H9 (cell line): ENCODE measurements around the gene TNXB. TPM values are rescaled to one million over a fixed set of nuclear protein-coding genes. Genes with fewer than 3 reads are reported as not detected.
"Not testable (repeated sequence)": the region's sequence is repeated elsewhere in the genome, so short reads cannot be mapped to it uniquely, and the experiment has no call there.

ENCODE experiments used
- DNase-seq: peaks from one replicate; pipeline ENCODE4 v3.0.0-alpha.2; 2017
- H2AFZ ChIP-seq: one replicate; pipeline ENCODE4 v1.6.1; 2013; ENCODE audit warnings: mild to moderate bottlenecking, low read length, control low read depth, moderate library complexity
- H2AK5ac ChIP-seq: 2 replicates; pipeline ENCODE4 v1.6.1; 2013; ENCODE audit warnings: low read length, control low read depth, mixed read lengths; ENCODE audit not compliant: insufficient read length
- H2BK120ac ChIP-seq: one replicate; pipeline ENCODE4 v1.6.1; 2013; ENCODE audit warnings: low read depth, mild to moderate bottlenecking, low read length, control low read depth, inconsistent platforms; ENCODE audit not compliant: poor library complexity, severe bottlenecking
- H2BK12ac ChIP-seq: 2 replicates; pipeline ENCODE4 v1.6.1; 2013; ENCODE audit warnings: low read length, control low read depth, mixed read lengths, low read depth; ENCODE audit not compliant: insufficient read length
- H2BK15ac ChIP-seq: 2 replicates; pipeline ENCODE4 v1.6.1; 2013; ENCODE audit warnings: low read depth, low read length, control low read depth
- H2BK20ac ChIP-seq: one replicate; pipeline ENCODE4 v1.6.1; 2013; ENCODE audit warnings: low read depth, mild to moderate bottlenecking, low read length, control low read depth, inconsistent platforms; ENCODE audit not compliant: poor library complexity, severe bottlenecking
- H2BK5ac ChIP-seq: 2 replicates; pipeline ENCODE4 v1.6.1; 2013; ENCODE audit warnings: low read length, control low read depth, mixed read lengths; ENCODE audit not compliant: insufficient read length
- H3K14ac ChIP-seq: 2 replicates; pipeline ENCODE4 v1.6.1; 2013; ENCODE audit warnings: low read length, control low read depth; ENCODE audit not compliant: insufficient read depth
- H3K18ac ChIP-seq: 2 replicates; pipeline ENCODE4 v1.6.1; 2013; ENCODE audit warnings: low read depth, mild to moderate bottlenecking, mixed read lengths, low read length, control low read depth; ENCODE audit not compliant: insufficient read length
- H3K23ac ChIP-seq: 2 replicates; pipeline ENCODE4 v1.6.1; 2013; ENCODE audit warnings: low read length, control low read depth, mixed read lengths, low read depth; ENCODE audit not compliant: insufficient read length
- H3K23me2 ChIP-seq: 2 replicates; pipeline ENCODE4 v1.6.1; 2013; ENCODE audit warnings: low read depth, mild to moderate bottlenecking, mixed read lengths, low read length, control low read depth; ENCODE audit not compliant: insufficient read length, poor library complexity, severe bottlenecking
- H3K27ac ChIP-seq: 2 replicates; pipeline ENCODE4 v1.5.1; 2013; ENCODE audit warnings: low read length, control low read depth, mixed read lengths, low read depth; ENCODE audit not compliant: insufficient read length
- H3K27me3 ChIP-seq: 2 replicates; pipeline ENCODE4 v1.6.1; 2013; ENCODE audit warnings: low read length, control low read depth, inconsistent platforms; ENCODE audit not compliant: insufficient read depth
- H3K4ac ChIP-seq: 2 replicates; pipeline ENCODE4 v1.6.1; 2013; ENCODE audit warnings: low read depth, mild to moderate bottlenecking, control low read depth, inconsistent platforms, low read length, moderate library complexity
- H3K4me1 ChIP-seq: 2 replicates; pipeline ENCODE4 v1.6.1; 2013; ENCODE audit warnings: low read length, control low read depth, inconsistent platforms; ENCODE audit not compliant: insufficient read depth
- H3K4me2 ChIP-seq: 2 replicates; pipeline ENCODE4 v1.6.1; 2013; ENCODE audit warnings: low read length, control low read depth, mixed read lengths; ENCODE audit not compliant: insufficient read length, insufficient read depth
- H3K56ac ChIP-seq: 2 replicates; pipeline ENCODE4 v1.6.1; 2013; ENCODE audit warnings: low read depth, mild to moderate bottlenecking, mixed read lengths, low read length, control low read depth; ENCODE audit not compliant: insufficient read length
- H3K79me1 ChIP-seq: 2 replicates; pipeline ENCODE4 v1.6.1; 2013; ENCODE audit warnings: low read depth, mild to moderate bottlenecking, moderate library complexity, low read length, control low read depth, inconsistent platforms; ENCODE audit not compliant: insufficient read depth, poor library complexity, severe bottlenecking
- H3K79me2 ChIP-seq: 2 replicates; pipeline ENCODE4 v1.6.1; 2013; ENCODE audit warnings: low read length, control low read depth, inconsistent platforms; ENCODE audit not compliant: insufficient read depth
- H3K9ac ChIP-seq: 2 replicates; pipeline ENCODE4 v1.6.1; 2013; ENCODE audit warnings: low read length, control low read depth, mixed read lengths; ENCODE audit not compliant: insufficient read length; ENCODE audit errors: extremely low read depth
- H3K9me3 ChIP-seq: one replicate; pipeline ENCODE4 v1.6.1; 2013; ENCODE audit warnings: low read depth, low read length, inconsistent platforms; ENCODE audit not compliant: control insufficient read depth
- H3T11ph ChIP-seq: one replicate; pipeline ENCODE4 v1.6.1; 2013; ENCODE audit warnings: mild to moderate bottlenecking, low read length, control low read depth, inconsistent platforms
- H4K20me1 ChIP-seq: one replicate; pipeline ENCODE4 v1.6.1; 2013; ENCODE audit not compliant: control insufficient read depth, insufficient read length, insufficient read depth
- H4K5ac ChIP-seq: 2 replicates; pipeline ENCODE4 v1.6.1; 2013; ENCODE audit warnings: low read depth, mild to moderate bottlenecking, mixed read lengths, low read length, control low read depth; ENCODE audit not compliant: insufficient read length
- H4K8ac ChIP-seq: replicated peaks from 2 replicates; pipeline ENCODE4 v1.6.1; 2013; ENCODE audit warnings: low read length, control low read depth, mixed read lengths, low read depth; ENCODE audit not compliant: insufficient read length
- H4K91ac ChIP-seq: 2 replicates; pipeline ENCODE4 v1.6.1; 2013; ENCODE audit warnings: low read depth, mild to moderate bottlenecking, moderate library complexity, mixed read lengths, low read length, control low read depth; ENCODE audit not compliant: insufficient read length
- H3K27ac Mint-ChIP-seq, 3 experiments: 2 replicates in 2 of 3; 3 replicates in 1 of 3; pipeline ENCODE4 v1.8.0; 2020 to 2021; ENCODE audit warnings: mixed read lengths in 3 of 3, mild to moderate bottlenecking in 1 of 3, moderate library complexity in 1 of 3
- H3K27me3 Mint-ChIP-seq: 2 replicates; pipeline ENCODE4 v1.8.0; 2021; ENCODE audit warnings: low read depth, mild to moderate bottlenecking, moderate library complexity, mixed read lengths
- H3K36me3 Mint-ChIP-seq, 3 experiments: 2 replicates in 2 of 3; 3 replicates in 1 of 3; pipeline ENCODE4 v1.8.0; 2020 to 2021; ENCODE audit warnings: low read depth in 3 of 3, mixed read lengths in 3 of 3; ENCODE audit not compliant: insufficient read depth in 1 of 3
- H3K4me1 Mint-ChIP-seq, 2 experiments: 2 replicates each; pipeline ENCODE4 v1.8.0; 2020; ENCODE audit warnings: mixed read lengths in 2 of 2
- H3K4me3 Mint-ChIP-seq, 2 experiments: 2 replicates in 1 of 2; 3 replicates in 1 of 2; pipeline ENCODE4 v1.8.0; 2020 to 2021; ENCODE audit warnings: mild to moderate bottlenecking in 2 of 2, mixed read lengths in 2 of 2, moderate library complexity in 1 of 2
- H3K9me3 Mint-ChIP-seq, 2 experiments: 2 replicates in 1 of 2; 3 replicates in 1 of 2; pipeline ENCODE4 v1.8.0; 2020; ENCODE audit warnings: mild to moderate bottlenecking in 2 of 2, mixed read lengths in 2 of 2, moderate library complexity in 1 of 2
- WGBS: extraction: QIAGEN DNeasy Blood & Tissue Kit; methylation state at CpG from one replicate; pipeline ENCODE4 v1.1.7; 2013; ENCODE audit warnings: missing lambda C conversion rate, low lambda C conversion rate, mixed read lengths; ENCODE audit not compliant: insufficient read length; ENCODE audit errors: extremely low coverage; 5-methylcytosine and 5-hydroxymethylcytosine counted together
- total RNA-seq: library from RNA; stranded (reverse); gene quantifications from 2 replicates; pipeline ENCODE4 v1.2.1, GENCODE V29; 2021

Gene TNXB
- total RNA-seq, 1 experiment from 2014 or later: 5.0 TPM

DNA sequence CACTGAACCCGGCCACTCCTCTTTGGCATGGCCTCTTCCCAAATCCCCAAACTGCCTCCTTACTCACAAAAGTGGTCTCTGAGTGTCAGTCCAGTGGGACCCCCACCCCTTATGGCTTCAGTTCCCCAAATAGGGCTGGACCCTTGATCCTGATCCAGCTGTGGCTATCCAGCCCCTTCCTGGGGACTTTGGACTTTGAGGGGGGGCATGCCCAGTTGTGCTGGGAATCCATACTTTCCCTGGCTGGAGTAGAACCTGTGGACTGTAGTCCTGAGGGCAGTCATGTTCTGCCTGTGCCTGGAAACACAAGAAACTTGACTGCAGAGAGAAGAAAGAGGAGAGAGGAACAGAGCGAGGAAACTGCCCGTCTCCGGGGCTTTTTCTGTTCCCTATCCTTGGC is 104.7 kb downstream of the TNXB start:
- not testable (repeated sequence) for H3K4me1 Mint-ChIP-seq, H3K14ac ChIP-seq, H4K5ac ChIP-seq, H2BK20ac ChIP-seq, H3K4me3 Mint-ChIP-seq, H3K9me3 Mint-ChIP-seq, H4K20me1 ChIP-seq, H2AK5ac ChIP-seq, H2BK12ac ChIP-seq, H2AFZ ChIP-seq, DNase-seq, H2BK5ac ChIP-seq, H3K23me2 ChIP-seq, H4K8ac ChIP-seq, H3K79me1 ChIP-seq, H3K27ac ChIP-seq, H3K56ac ChIP-seq, H3K36me3 Mint-ChIP-seq, H3K27ac Mint-ChIP-seq, H3K79me2 ChIP-seq, H3K18ac ChIP-seq, H3K4ac ChIP-seq, H3K4me2 ChIP-seq, H2BK120ac ChIP-seq, H3K9ac ChIP-seq, H4K91ac ChIP-seq, H3T11ph ChIP-seq, H2BK15ac ChIP-seq, H3K27me3 ChIP-seq, H3K27me3 Mint-ChIP-seq, H3K23ac ChIP-seq, H3K9me3 ChIP-seq, H3K4me1 ChIP-seq
- no CpG with 5 or more reads among the region's 4 CpGs for WGBS

GRCh38 chr6:32003301-32003700 is 105.8 kb downstream of the TNXB start:
- H3K27me3 ChIP-seq, H2BK20ac ChIP-seq, H3K14ac ChIP-seq, H3K9me3 Mint-ChIP-seq, H3K4me1 Mint-ChIP-seq, H2BK15ac ChIP-seq, H2AK5ac ChIP-seq, H3K36me3 Mint-ChIP-seq, H3K18ac ChIP-seq, H4K20me1 ChIP-seq, H3K23ac ChIP-seq, H2BK120ac ChIP-seq, H3K9me3 ChIP-seq, H2AFZ ChIP-seq, H2BK5ac ChIP-seq, H3K79me2 ChIP-seq, H3K9ac ChIP-seq, H4K5ac ChIP-seq, H3K27me3 Mint-ChIP-seq, H4K8ac ChIP-seq, DNase-seq, H4K91ac ChIP-seq, H3K4ac ChIP-seq, H3K27ac Mint-ChIP-seq, H3K23me2 ChIP-seq, H3T11ph ChIP-seq, H3K27ac ChIP-seq, H3K4me2 ChIP-seq, H3K4me1 ChIP-seq, H3K56ac ChIP-seq, H3K4me3 Mint-ChIP-seq, H3K79me1 ChIP-seq, H2BK12ac ChIP-seq: not testable (repeated sequence)
- no CpG with 5 or more reads among the region's 7 CpGs for WGBS
